H9 (cell line): ENCODE data around the gene DBR1. TPM values are rescaled to one million over a fixed set of nuclear protein-coding genes. Genes with fewer than 3 reads are reported as not detected.

ENCODE experiments used
- DNase-seq: peaks from one replicate; pipeline ENCODE4 v3.0.0-alpha.2; 2017
- H2AFZ ChIP-seq: one replicate; pipeline ENCODE4 v1.6.1; 2013; ENCODE audit warnings: mild to moderate bottlenecking, low read length, control low read depth, moderate library complexity
- H2AK5ac ChIP-seq: 2 replicates; pipeline ENCODE4 v1.6.1; 2013; ENCODE audit warnings: low read length, control low read depth, mixed read lengths; ENCODE audit not compliant: insufficient read length
- H2BK120ac ChIP-seq: one replicate; pipeline ENCODE4 v1.6.1; 2013; ENCODE audit warnings: low read depth, mild to moderate bottlenecking, low read length, control low read depth, inconsistent platforms; ENCODE audit not compliant: poor library complexity, severe bottlenecking
- H2BK12ac ChIP-seq: 2 replicates; pipeline ENCODE4 v1.6.1; 2013; ENCODE audit warnings: low read length, control low read depth, mixed read lengths, low read depth; ENCODE audit not compliant: insufficient read length
- H2BK15ac ChIP-seq: 2 replicates; pipeline ENCODE4 v1.6.1; 2013; ENCODE audit warnings: low read depth, low read length, control low read depth
- H2BK20ac ChIP-seq: one replicate; pipeline ENCODE4 v1.6.1; 2013; ENCODE audit warnings: low read depth, mild to moderate bottlenecking, low read length, control low read depth, inconsistent platforms; ENCODE audit not compliant: poor library complexity, severe bottlenecking
- H2BK5ac ChIP-seq: 2 replicates; pipeline ENCODE4 v1.6.1; 2013; ENCODE audit warnings: low read length, control low read depth, mixed read lengths; ENCODE audit not compliant: insufficient read length
- H3K14ac ChIP-seq: 2 replicates; pipeline ENCODE4 v1.6.1; 2013; ENCODE audit warnings: low read length, control low read depth; ENCODE audit not compliant: insufficient read depth
- H3K18ac ChIP-seq: 2 replicates; pipeline ENCODE4 v1.6.1; 2013; ENCODE audit warnings: low read depth, mild to moderate bottlenecking, mixed read lengths, low read length, control low read depth; ENCODE audit not compliant: insufficient read length
- H3K23ac ChIP-seq: 2 replicates; pipeline ENCODE4 v1.6.1; 2013; ENCODE audit warnings: low read length, control low read depth, mixed read lengths, low read depth; ENCODE audit not compliant: insufficient read length
- H3K23me2 ChIP-seq: 2 replicates; pipeline ENCODE4 v1.6.1; 2013; ENCODE audit warnings: low read depth, mild to moderate bottlenecking, mixed read lengths, low read length, control low read depth; ENCODE audit not compliant: insufficient read length, poor library complexity, severe bottlenecking
- H3K27ac ChIP-seq: 2 replicates; pipeline ENCODE4 v1.5.1; 2013; ENCODE audit warnings: low read length, control low read depth, mixed read lengths, low read depth; ENCODE audit not compliant: insufficient read length
- H3K27me3 ChIP-seq: 2 replicates; pipeline ENCODE4 v1.6.1; 2013; ENCODE audit warnings: low read length, control low read depth, inconsistent platforms; ENCODE audit not compliant: insufficient read depth
- H3K4ac ChIP-seq: 2 replicates; pipeline ENCODE4 v1.6.1; 2013; ENCODE audit warnings: low read depth, mild to moderate bottlenecking, control low read depth, inconsistent platforms, low read length, moderate library complexity
- H3K4me1 ChIP-seq: 2 replicates; pipeline ENCODE4 v1.6.1; 2013; ENCODE audit warnings: low read length, control low read depth, inconsistent platforms; ENCODE audit not compliant: insufficient read depth
- H3K4me2 ChIP-seq: 2 replicates; pipeline ENCODE4 v1.6.1; 2013; ENCODE audit warnings: low read length, control low read depth, mixed read lengths; ENCODE audit not compliant: insufficient read length, insufficient read depth
- H3K56ac ChIP-seq: 2 replicates; pipeline ENCODE4 v1.6.1; 2013; ENCODE audit warnings: low read depth, mild to moderate bottlenecking, mixed read lengths, low read length, control low read depth; ENCODE audit not compliant: insufficient read length
- H3K79me1 ChIP-seq: 2 replicates; pipeline ENCODE4 v1.6.1; 2013; ENCODE audit warnings: low read depth, mild to moderate bottlenecking, moderate library complexity, low read length, control low read depth, inconsistent platforms; ENCODE audit not compliant: insufficient read depth, poor library complexity, severe bottlenecking
- H3K79me2 ChIP-seq: 2 replicates; pipeline ENCODE4 v1.6.1; 2013; ENCODE audit warnings: low read length, control low read depth, inconsistent platforms; ENCODE audit not compliant: insufficient read depth
- H3K9ac ChIP-seq: 2 replicates; pipeline ENCODE4 v1.6.1; 2013; ENCODE audit warnings: low read length, control low read depth, mixed read lengths; ENCODE audit not compliant: insufficient read length; ENCODE audit errors: extremely low read depth
- H3K9me3 ChIP-seq: one replicate; pipeline ENCODE4 v1.6.1; 2013; ENCODE audit warnings: low read depth, low read length, inconsistent platforms; ENCODE audit not compliant: control insufficient read depth
- H3T11ph ChIP-seq: one replicate; pipeline ENCODE4 v1.6.1; 2013; ENCODE audit warnings: mild to moderate bottlenecking, low read length, control low read depth, inconsistent platforms
- H4K20me1 ChIP-seq: one replicate; pipeline ENCODE4 v1.6.1; 2013; ENCODE audit not compliant: control insufficient read depth, insufficient read length, insufficient read depth
- H4K5ac ChIP-seq: 2 replicates; pipeline ENCODE4 v1.6.1; 2013; ENCODE audit warnings: low read depth, mild to moderate bottlenecking, mixed read lengths, low read length, control low read depth; ENCODE audit not compliant: insufficient read length
- H4K8ac ChIP-seq: replicated peaks from 2 replicates; pipeline ENCODE4 v1.6.1; 2013; ENCODE audit warnings: low read length, control low read depth, mixed read lengths, low read depth; ENCODE audit not compliant: insufficient read length
- H4K91ac ChIP-seq: 2 replicates; pipeline ENCODE4 v1.6.1; 2013; ENCODE audit warnings: low read depth, mild to moderate bottlenecking, moderate library complexity, mixed read lengths, low read length, control low read depth; ENCODE audit not compliant: insufficient read length
- H3K27ac Mint-ChIP-seq, 3 experiments: 2 replicates in 2 of 3; 3 replicates in 1 of 3; pipeline ENCODE4 v1.8.0; 2020 to 2021; ENCODE audit warnings: mixed read lengths in 3 of 3, mild to moderate bottlenecking in 1 of 3, moderate library complexity in 1 of 3
- H3K27me3 Mint-ChIP-seq: 2 replicates; pipeline ENCODE4 v1.8.0; 2021; ENCODE audit warnings: low read depth, mild to moderate bottlenecking, moderate library complexity, mixed read lengths
- H3K36me3 Mint-ChIP-seq, 3 experiments: 2 replicates in 2 of 3; 3 replicates in 1 of 3; pipeline ENCODE4 v1.8.0; 2020 to 2021; ENCODE audit warnings: low read depth in 3 of 3, mixed read lengths in 3 of 3; ENCODE audit not compliant: insufficient read depth in 1 of 3
- H3K4me1 Mint-ChIP-seq, 2 experiments: 2 replicates each; pipeline ENCODE4 v1.8.0; 2020; ENCODE audit warnings: mixed read lengths in 2 of 2
- H3K4me3 Mint-ChIP-seq, 2 experiments: 2 replicates in 1 of 2; 3 replicates in 1 of 2; pipeline ENCODE4 v1.8.0; 2020 to 2021; ENCODE audit warnings: mild to moderate bottlenecking in 2 of 2, mixed read lengths in 2 of 2, moderate library complexity in 1 of 2
- H3K9me3 Mint-ChIP-seq, 2 experiments: 2 replicates in 1 of 2; 3 replicates in 1 of 2; pipeline ENCODE4 v1.8.0; 2020; ENCODE audit warnings: mild to moderate bottlenecking in 2 of 2, mixed read lengths in 2 of 2, moderate library complexity in 1 of 2
- CTCF ChIP-seq: fragments of 200-600 bp; sonication (generic); conservative IDR thresholded peaks from 3 replicates; pipeline ENCODE4 v1.8.0; 2021; ENCODE audit warnings: antibody characterized with exemption, mild to moderate bottlenecking
- total RNA-seq: library from RNA; stranded (reverse); gene quantifications from 2 replicates; pipeline ENCODE4 v1.2.1, GENCODE V29; 2021

Gene DBR1
- total RNA-seq, 1 experiment from 2014 or later, result 21.6 TPM

- Histone ChIP-seq H3K14ac (no peak overlapping the region), H4K20me1 (no peaks in the 10 kb centered on the region), H4K8ac (no peak overlapping the region), H4K5ac (no peak overlapping the region), H3K27ac (no peak overlapping the region), H3K4ac (no peak overlapping the region), H3K9me3 (no peaks in the 10 kb centered on the region), H3K4me2 (no peak overlapping the region), H2AFZ (no peak overlapping the region), H2BK15ac (no peak overlapping the region), H3K9ac (no peak overlapping the region), H2BK20ac (no peak overlapping the region), H3K18ac (no peak overlapping the region), H3K79me1 (no peaks in the 10 kb centered on the region), H3K27me3 (no peaks in the 10 kb centered on the region), H4K91ac (no peak overlapping the region), H2BK5ac (no peak overlapping the region), H3K56ac (no peak overlapping the region), H3K23ac (no peak overlapping the region), H3K79me2 (no peaks in the 10 kb centered on the region), H3K4me1 (no peaks in the 10 kb centered on the region), H2AK5ac (no peak overlapping the region), H2BK120ac (no peak overlapping the region), H3T11ph (no peak overlapping the region), H2BK12ac (no peak overlapping the region), H3K23me2 (no peaks in the 10 kb centered on the region)
- no peak for TF ChIP-seq CTCF
- H3K4me3 Mint-ChIP-seq, result no peak overlapping the region
- H3K9me3 Mint-ChIP-seq, result peaks cover 10 to 19% of the 10 kb centered on the region in 2 experiments
- H3K36me3 Mint-ChIP-seq, result peaks cover 0 to 8% (median 5%) of the 10 kb centered on the region in 3 experiments; a peak in 6 of 7 replicates
- H3K27ac Mint-ChIP-seq, result no peak overlapping the region
- peaks cover 6 to 8% of the 10 kb centered on the region in 2 experiments for H3K4me1 Mint-ChIP-seq
- DNase-seq, result no peak
- peaks cover 2% of the 10 kb centered on the region; the same call in 1 of the 2 replicates for H3K27me3 Mint-ChIP-seq
These were observed 20.2 kb downstream of the DBR1 start for GRCh38 chr3:138154534-138154933.
